HCT116 (cell line): ENCODE data around the gene LIX1. TPM values are rescaled to one million over a fixed set of nuclear protein-coding genes. Genes with fewer than 3 reads are reported as not detected.

Experiments used
- ATAC-seq: fragments of 200-7000 bp; cut with Tn5 transposase; 2 replicates; pipeline ENCODE4 v1.9.1; 2020; ENCODE audit warnings: mild to moderate bottlenecking, moderate library complexity
- BruUV-seq: library from RNA; stranded (reverse); fragments of 400-500 nt; replicated peaks from 2 replicates; lab custom pipeline; 2021; lab: Mats Ljungman, UMichigan
- CTCF ChIA-PET: fragments of 300-600 bp; sonication (Branson Sonifier 250); formaldehyde crosslinking; loops from one replicate; lab custom pipeline; 2021; ENCODE audit warnings: antibody characterized with exemption; lab: Charles Lee
- POLR2A ChIA-PET: fragments of 300-600, 350-600 bp; sonication (Branson Sonifier 250); formaldehyde crosslinking; loops from one replicate; lab custom pipeline; 2021; ENCODE audit warnings: antibody characterized with exemption; lab: Charles Lee
- RAD21 ChIA-PET, 2 experiments: fragments of 300-600 bp; sonication (Branson Sonifier 250); formaldehyde crosslinking; loops; one replicate each; lab custom pipeline; 2023; ENCODE audit warnings: low total read pairs in 2 of 2; ENCODE audit not compliant: uncharacterized antibody in 2 of 2, unreplicated experiment in 2 of 2, low non-redundant PET in 1 of 2; lab: Charles Lee
- DNase-seq: peaks from one replicate; pipeline ENCODE4 v3.0.0-alpha.2; 2010; ENCODE audit warnings: low read depth, low spot score
- H2AFZ ChIP-seq: fragments of 200-600 bp; shearing (Covaris generic), sonication (generic); 2 replicates; pipeline ENCODE4 v1.6.1; 2017; ENCODE audit warnings: low read depth, mixed run types, mixed read lengths, antibody characterized with exemption, low read length; ENCODE audit not compliant: poor library complexity, severe bottlenecking
- H3K27ac ChIP-seq: 2 replicates; pipeline ENCODE4 v1.5.1; 2012; ENCODE audit warnings: low read depth, low read length
- H3K27me3 ChIP-seq: fragments of 200-600 bp; sonication (generic); 2 replicates; pipeline ENCODE4 v1.6.1; 2016; ENCODE audit warnings: mixed run types, low read length, mixed read lengths; ENCODE audit not compliant: insufficient read depth
- H3K36me3 ChIP-seq, 2 experiments: fragments of 200-500 bp in 1 of 2; fragments of 200-600 bp in 1 of 2; sonication (Bioruptor generic) in 1 of 2; sonication (generic) in 1 of 2; 2 replicates each; pipeline versions ENCODE4 v1.5.1 to v1.6.1; 2014 to 2016; ENCODE audit warnings: low read length in 2 of 2, inconsistent platforms in 1 of 2, mixed read lengths in 1 of 2, mixed run types in 1 of 2; ENCODE audit not compliant: insufficient read depth in 2 of 2, control insufficient read depth in 1 of 2
- H3K4me1 ChIP-seq, 2 experiments: fragments of 200-600 bp in 1 of 2; sonication (generic) in 1 of 2; 2 replicates each; pipeline versions ENCODE4 v1.5.1 to v1.6.1; 2012 to 2017; ENCODE audit warnings: low read length in 2 of 2, inconsistent platforms in 1 of 2, mild to moderate bottlenecking in 1 of 2, mixed read lengths in 1 of 2, mixed run types in 1 of 2, moderate library complexity in 1 of 2; ENCODE audit not compliant: insufficient read depth in 2 of 2, control insufficient read depth in 1 of 2
- H3K4me2 ChIP-seq: fragments of 200-600 bp; sonication (generic); 2 replicates; pipeline ENCODE4 v1.6.1; 2017; ENCODE audit warnings: mixed run types, low read length, mixed read lengths
- H3K4me3 ChIP-seq, 2 experiments: fragments of 200-600 bp in 1 of 2; sonication (generic) in 1 of 2; replicated peaks in 1 of 2; 2 replicates each; pipeline ENCODE4 v1.5.1; 2011 to 2016; ENCODE audit warnings: low read length in 2 of 2, control low read depth in 1 of 2, low read depth in 1 of 2, mild to moderate bottlenecking in 1 of 2, mixed read lengths in 1 of 2, mixed run types in 1 of 2
- H3K79me2 ChIP-seq: fragments of 200-600 bp; sonication (generic); 2 replicates; pipeline ENCODE4 v1.6.1; 2017; ENCODE audit warnings: mild to moderate bottlenecking, mixed run types, low read length, moderate library complexity, mixed read lengths; ENCODE audit not compliant: insufficient read depth
- H3K9ac ChIP-seq: fragments of 200-600 bp; sonication (generic); 2 replicates; pipeline ENCODE4 v1.6.1; 2016; ENCODE audit warnings: low read length, mixed read lengths
- H3K9me2 ChIP-seq: fragments of 200-600 bp; sonication (generic), shearing (Covaris generic); 2 replicates; pipeline ENCODE4 v1.6.1; 2017; ENCODE audit warnings: mixed run types, mild to moderate bottlenecking, moderate library complexity; ENCODE audit not compliant: insufficient read depth
- H3K9me3 ChIP-seq, 2 experiments: fragments of 200-500 bp in 1 of 2; fragments of 200-600 bp in 1 of 2; sonication (Bioruptor generic) in 1 of 2; sonication (generic) in 1 of 2; 2 replicates each; pipeline ENCODE4 v1.6.1; 2014 to 2017; ENCODE audit warnings: low read length in 2 of 2, mixed read lengths in 2 of 2, inconsistent platforms in 1 of 2, low read depth in 1 of 2, mild to moderate bottlenecking in 1 of 2, mixed run types in 1 of 2, moderate library complexity in 1 of 2; ENCODE audit not compliant: control insufficient read depth in 1 of 2, insufficient read depth in 1 of 2
- H4K20me1 ChIP-seq: fragments of 200-600 bp; sonication (generic), shearing (Covaris generic); 2 replicates; pipeline ENCODE4 v1.6.1; 2017; ENCODE audit warnings: mixed run types, mild to moderate bottlenecking, moderate library complexity; ENCODE audit not compliant: insufficient read depth
- CBX3 ChIP-seq: IDR thresholded peaks from 2 replicates; pipeline ENCODE4 v1.6.1; 2012; ENCODE audit warnings: low read depth
- EGR1 ChIP-seq: IDR thresholded peaks from 2 replicates; pipeline ENCODE4 v1.6.1; 2012; ENCODE audit warnings: low read depth
- ELF1 ChIP-seq: IDR thresholded peaks from 2 replicates; pipeline ENCODE4 v1.6.1; 2012; ENCODE audit warnings: low read depth, borderline replicate concordance
- EZH2 ChIP-seq: fragments of 200-600 bp; sonication (generic); IDR thresholded peaks from 2 replicates; pipeline ENCODE4 v1.6.1; 2017; ENCODE audit warnings: antibody characterized with exemption, mixed run types
- FOSL1 ChIP-seq: IDR thresholded peaks from 2 replicates; pipeline ENCODE4 v1.6.1; 2012; ENCODE audit warnings: low read depth
- JUND ChIP-seq: IDR thresholded peaks from 2 replicates; pipeline ENCODE4 v1.6.1; 2012
- POLR2A ChIP-seq: IDR thresholded peaks from 2 replicates; pipeline ENCODE4 v1.7.0; 2011; ENCODE audit warnings: borderline replicate concordance; ENCODE audit not compliant: insufficient read depth, insufficient read length; ENCODE audit errors: extremely low read depth
- POLR2AphosphoS5 ChIP-seq: IDR thresholded peaks from 2 replicates; pipeline ENCODE4 v1.6.1; 2011; ENCODE audit warnings: mild to moderate bottlenecking, low read depth, low read length, moderate library complexity
- RAD21 ChIP-seq: IDR thresholded peaks from 2 replicates; pipeline ENCODE4 v1.6.1; 2012; ENCODE audit warnings: low read depth, mild to moderate bottlenecking
- REST ChIP-seq: IDR thresholded peaks from 2 replicates; pipeline ENCODE4 v1.6.1; 2012; ENCODE audit warnings: low read depth
- SRF ChIP-seq: IDR thresholded peaks from 2 replicates; pipeline ENCODE4 v1.6.1; 2012; ENCODE audit warnings: low read depth
- TCF7L2 ChIP-seq: IDR thresholded peaks from 2 replicates; pipeline ENCODE4 v1.7.0; 2011; ENCODE audit warnings: borderline replicate concordance, inconsistent platforms; ENCODE audit not compliant: insufficient read depth, insufficient read length; ENCODE audit errors: extremely low read depth
- ZFX ChIP-seq: fragments of 450-650 bp; IDR thresholded peaks from 2 replicates; pipeline ENCODE4 v1.6.1; 2017
- ZNF274 ChIP-seq: fragments of 200-500 bp; sonication (Bioruptor generic); IDR thresholded peaks from 2 replicates; pipeline ENCODE4 v1.6.1; 2014; ENCODE audit warnings: mild to moderate bottlenecking, low read depth, low read length, inconsistent platforms
- intact Hi-C: fragments of 100-400 bp; cut with micrococcal nuclease; formaldehyde crosslinking; loops from 2 replicates; pipeline ENCODE4 v1.10.0; 2022
- total RNA-seq: library from RNA; stranded (reverse); gene quantifications from one replicate; pipeline ENCODE4 v1.2.1, GENCODE V29; 2021; ENCODE audit not compliant: unreplicated experiment
- TF ChIP-seq, protein P1 (sequence below): IDR thresholded peaks from 2 replicates; pipeline ENCODE4 v1.6.1; 2012
- TF ChIP-seq, protein P2 (sequence below): IDR thresholded peaks from 2 replicates; pipeline ENCODE4 v1.6.1; 2012

The LIX1 gene
- total RNA-seq, 1 experiment from 2014 or later: not detected

GRCh38 chr5:97167435-97167834 lies 25.0 kb upstream of the LIX1 start:
- Histone ChIP-seq H3K9ac (no peak overlapping the region), H3K27ac (no peak overlapping the region), H3K4me2 (no peak overlapping the region), H3K4me3 (no peak overlapping the region), H2AFZ (no peak overlapping the region), H4K20me1 (no peaks in the 10 kb centered on the region), H3K36me3 (peaks cover 26 to 30% of the 10 kb centered on the region in 2 experiments; a peak in 3 of 4 replicates), H3K79me2 (no peaks in the 10 kb centered on the region; the same call in 1 of the 2 replicates), H3K27me3 (no peaks in the 10 kb centered on the region), H3K9me3 (no peaks in the 10 kb centered on the region), H3K4me1 (peaks cover 7 to 9% of the 10 kb centered on the region in 2 experiments; a peak in 3 of 4 replicates), H3K9me2 (no peaks in the 10 kb centered on the region)
- intact Hi-C loops: no loop called here
- ATAC-seq (no peak), DNase-seq (no peak)
- ChIA-PET RAD21 (no interaction called here), POLR2A (interaction anchor here (0.6 kb wide), 1 partner anchor 167 kb away, joined by 3 read pairs; no protein-coding TSS in a partner anchor), CTCF (interaction anchor here (2.0 kb wide), 1 partner anchor 415 kb away, joined by 6 read pairs; no protein-coding TSS in a partner anchor)
- BruUV-seq: no TSS peak
- TF ChIP-seq SRF (no peak), EZH2 (no peak), RAD21 (no peak)

DNA sequence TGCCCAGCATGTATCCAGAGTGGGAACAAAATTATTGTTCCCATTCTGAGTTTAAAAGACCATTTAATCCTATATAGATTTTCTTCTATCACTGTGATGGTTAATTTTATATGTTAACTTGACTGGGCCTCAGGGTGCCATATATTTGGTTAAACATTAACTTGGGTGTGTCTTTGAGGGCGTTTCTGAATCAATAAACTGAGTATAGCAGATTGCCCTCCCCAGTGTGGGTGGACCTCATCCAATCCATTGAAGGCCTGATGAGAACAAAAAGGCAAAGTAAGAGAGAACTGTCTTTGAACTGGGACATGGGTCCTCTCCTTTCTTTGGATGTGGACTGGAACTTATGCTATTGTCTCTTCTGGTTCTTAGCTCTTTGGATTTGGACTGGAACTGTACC lies 23.3 kb upstream of the LIX1 start:
- DNase-seq: no peak
- Histone ChIP-seq H2AFZ (no peak overlapping the region), H3K4me2 (no peak overlapping the region), H3K36me3 (peaks cover 13 to 28% of the 10 kb centered on the region in 2 experiments; a peak in 3 of 4 replicates), H4K20me1 (no peaks in the 10 kb centered on the region), H3K4me3 (no peak overlapping the region), H3K79me2 (no peaks in the 10 kb centered on the region), H3K4me1 (peaks cover 7 to 9% of the 10 kb centered on the region in 2 experiments; a peak in 3 of 4 replicates), H3K27ac (no peak overlapping the region), H3K27me3 (no peaks in the 10 kb centered on the region), H3K9ac (no peak overlapping the region), H3K9me2 (no peaks in the 10 kb centered on the region), H3K9me3 (no peaks in the 10 kb centered on the region)
- no TSS peak for BruUV-seq
- intact Hi-C loops: no loop called here
- POLR2A ChIA-PET: no interaction called here
- peak; percentile 27; the same call in 1 of the 2 replicates for ATAC-seq
- CTCF ChIA-PET: interaction anchor here (1.2 kb wide), 2 partner anchors 168 to 413 kb away, joined by 4 to 6 read pairs; no protein-coding TSS in a partner anchor
- RAD21 ChIA-PET: interaction anchor here in 1 of 2 experiments (0.5 kb wide), 1 partner anchor 413 kb away, joined by 4 read pairs; no protein-coding TSS in a partner anchor
- TF ChIP-seq, protein P1, sequence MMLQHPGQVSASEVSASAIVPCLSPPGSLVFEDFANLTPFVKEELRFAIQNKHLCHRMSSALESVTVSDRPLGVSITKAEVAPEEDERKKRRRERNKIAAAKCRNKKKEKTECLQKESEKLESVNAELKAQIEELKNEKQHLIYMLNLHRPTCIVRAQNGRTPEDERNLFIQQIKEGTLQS: no peak
- TF ChIP-seq FOSL1 (no peak), EGR1 (no peak), ELF1 (no peak), TCF7L2 (no peak), CBX3 (no peak), JUND (no peak), POLR2AphosphoS5 (no peak), SRF (no peak), ZFX (no peak), REST (no peak), POLR2A (no peak), ZNF274 (no peak)
- TF ChIP-seq, protein P2, sequence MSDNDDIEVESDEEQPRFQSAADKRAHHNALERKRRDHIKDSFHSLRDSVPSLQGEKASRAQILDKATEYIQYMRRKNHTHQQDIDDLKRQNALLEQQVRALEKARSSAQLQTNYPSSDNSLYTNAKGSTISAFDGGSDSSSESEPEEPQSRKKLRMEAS: no peak
